GM19467 (cell line): ENCODE results near the gene RCAN3.

Experiments used
- ATAC-seq: cut with Tn5 transposase; IDR thresholded peaks from one replicate; pipeline ENCODE4 v1.9.1; 2021; ENCODE audit warnings: mild to moderate bottlenecking, moderate library complexity; ENCODE audit not compliant: unreplicated experiment

RCAN3 gene

GRCh38 chr1:24572301-24572700 lies 69.7 kb downstream of the RCAN3 start:
- ATAC-seq: no peak

GRCh38 chr1:24575905-24576587 lies 73.4 kb downstream of the RCAN3 start:
- no peak for ATAC-seq

GRCh38 chr1:24578846-24579245 lies 76.2 kb downstream of the RCAN3 start:
- no peak for ATAC-seq

- no peak for ATAC-seq
Measured at GRCh38 chr1:24580756-24581155, 78.1 kb downstream of the RCAN3 start.

- no peak for ATAC-seq
Measured at GRCh38 chr1:24584171-24584647, 81.6 kb downstream of the RCAN3 start.

- no peak for ATAC-seq
Measured at GRCh38 chr1:24586119-24586518, 83.5 kb downstream of the RCAN3 start.

GRCh38 chr1:24586970-24587820 lies 84.6 kb downstream of the RCAN3 start:
- ATAC-seq: peak; percentile 59

- no peak for ATAC-seq
Measured at GRCh38 chr1:24588573-24588972, 85.9 kb downstream of the RCAN3 start.

GRCh38 chr1:24589200-24589599 lies 86.6 kb downstream of the RCAN3 start:
- ATAC-seq: no peak
